Testis (tissue), 3 donors: ENCODE measurements around the gene TNFRSF4. TPM values are rescaled to one million over a fixed set of nuclear protein-coding genes. Genes with fewer than 3 reads are reported as not detected.

Experiments used
- DNase-seq: peaks from one replicate; pipeline ENCODE4 v3.0.0-alpha.2; 2019
- H3K27ac ChIP-seq, 2 donors: fragments of 200-600 bp; sonication (generic); one replicate each; pipeline ENCODE4 v1.5.1; 2019
- H3K27me3 ChIP-seq: fragments of 200-600 bp; sonication (generic); one replicate; pipeline ENCODE4 v1.5.1; 2019
- H3K36me3 ChIP-seq: fragments of 200-600 bp; sonication (generic); one replicate; pipeline ENCODE4 v1.5.1; 2017; ENCODE audit warnings: low read depth; ENCODE audit errors: missing control alignments
- H3K4me1 ChIP-seq: fragments of 200-600 bp; sonication (generic); one replicate; pipeline ENCODE4 v1.5.1; 2019
- H3K4me3 ChIP-seq, 2 donors: fragments of 200-600 bp; sonication (generic); one replicate each; pipeline ENCODE4 v1.5.1; 2017 to 2019
- H3K9me3 ChIP-seq: fragments of 200-600 bp; sonication (generic); one replicate; pipeline ENCODE4 v1.5.1; 2017
- CTCF ChIP-seq, 3 experiments: fragments of 450-650 bp in 2 of 3; fragments of 200-600 bp in 1 of 3; sonication (generic) in 1 of 3; IDR thresholded peaks; one replicate each; pipeline ENCODE4 v1.5.1; 2016 to 2019; ENCODE audit warnings: antibody characterized with exemption in 3 of 3, mild to moderate bottlenecking in 2 of 3, moderate library complexity in 1 of 3
- POLR2A ChIP-seq: fragments of 450-650 bp; IDR thresholded peaks from one replicate; pipeline ENCODE4 v1.6.1; 2017; ENCODE audit warnings: antibody characterized with exemption, mild to moderate bottlenecking, moderate library complexity
- WGBS, 2 donors: methylation state at CpG; one replicate each; pipeline ENCODE4 v1.1.5; 2018; 5-methylcytosine and 5-hydroxymethylcytosine counted together
- intact Hi-C: fragments of 100-400 bp; cut with DNase I; formaldehyde crosslinking; loops from one replicate; pipeline ENCODE4 v1.15.1; 2023; ENCODE audit warnings: low total_unique reads
- polyA plus RNA-seq: library from polyadenylated mRNA; stranded (reverse); fragments of 350-450 nt; fragmentation: Illumina TruSeq; extraction: RNeasy Lipid Tissue Mini Kit (QIAGEN cat#74804); gene quantifications from one replicate; pipeline ENCODE4 v1.2.3, GENCODE V29; 2014; ENCODE audit warnings: low read depth, low replicate concordance; ENCODE audit not compliant: insufficient read depth
- total RNA-seq, 2 donors: library from RNA; depleted of rRNA; stranded (reverse); fragments of >200 nt; gene quantifications; one replicate each; pipeline ENCODE4 v1.2.3, GENCODE V29; 2016

Gene TNFRSF4
- total and polyA plus RNA-seq, 3 donors from 2014 or later: 0.80 to 1.4 (median 0.87) TPM

- no peak for TF ChIP-seq CTCF (IDR thresholded peaks at IDR 0.05)
- H3K4me1 ChIP-seq: no peaks in the 10 kb centered on the region
- no peak overlapping the region for H3K4me3 ChIP-seq
- H3K27me3 ChIP-seq: no peaks in the 10 kb centered on the region
- DNase-seq: no peak
- H3K36me3 ChIP-seq: no peaks in the 10 kb centered on the region
- no peak overlapping the region for H3K27ac ChIP-seq
- WGBS, 2 donors: 64 to 67% methylated on average over 13 to 27 of the region's 44 CpGs
- no peaks in the 10 kb centered on the region for H3K9me3 ChIP-seq
- intact Hi-C loops: no loop called here
Measured at GRCh38 chr1:1166642-1167397, 47.1 kb downstream of the TNFRSF4 start.

- 66% methylated on average over 10 to 23 of the region's 23 CpGs for WGBS, 2 donors
- no peaks in the 10 kb centered on the region for H3K36me3 ChIP-seq
- no peaks in the 10 kb centered on the region for H3K27me3 ChIP-seq
- no peaks in the 10 kb centered on the region for H3K4me1 ChIP-seq
- no peak for DNase-seq
- no peak overlapping the region for H3K4me3 ChIP-seq
- intact Hi-C loops: no loop called here
- H3K27ac ChIP-seq: no peak overlapping the region
- TF ChIP-seq POLR2A (no peak), CTCF (IDR thresholded peaks at IDR 0.05) (no peak)
- no peaks in the 10 kb centered on the region for H3K9me3 ChIP-seq
Measured at GRCh38 chr1:1165900-1166421, 48.0 kb downstream of the TNFRSF4 start.

- WGBS, 2 donors: 81 to 86% methylated on average over 12 of the region's 12 CpGs
- no peak for TF ChIP-seq CTCF (IDR thresholded peaks at IDR 0.05)
- no peak for TF ChIP-seq POLR2A
- Histone ChIP-seq H3K27me3 (no peaks in the 10 kb centered on the region), H3K36me3 (no peaks in the 10 kb centered on the region), H3K9me3 (no peaks in the 10 kb centered on the region), H3K4me1 (no peaks in the 10 kb centered on the region), H3K4me3 (no peak overlapping the region), H3K27ac (no peak overlapping the region)
- intact Hi-C loops: no loop called here
- no peak for DNase-seq
Measured at GRCh38 chr1:1165485-1165884, 48.5 kb downstream of the TNFRSF4 start.

- intact Hi-C loops: no loop called here
- H3K36me3 ChIP-seq: no peaks in the 10 kb centered on the region
- no peaks in the 10 kb centered on the region for H3K27me3 ChIP-seq
- TF ChIP-seq CTCF (IDR thresholded peaks at IDR 0.05) (no peak), POLR2A (no peak)
- no peak for DNase-seq
- no peaks in the 10 kb centered on the region for H3K4me1 ChIP-seq
- no peak overlapping the region for H3K4me3 ChIP-seq
- no peaks in the 10 kb centered on the region for H3K9me3 ChIP-seq
- no peak overlapping the region for H3K27ac ChIP-seq
- WGBS, 2 donors: 64 to 76% methylated on average over 30 to 48 of the region's 48 CpGs
Measured at GRCh38 chr1:1164701-1165451, 49.1 kb downstream of the TNFRSF4 start.
